HG02870 (cell line): Measurements from ENCODE around the gene CALML5.

Experiments used
- ATAC-seq: cut with Tn5 transposase; IDR thresholded peaks from one replicate; pipeline ENCODE4 v1.9.1; 2021; ENCODE audit warnings: mild to moderate bottlenecking, moderate library complexity; ENCODE audit not compliant: unreplicated experiment

CALML5 gene, protein sequence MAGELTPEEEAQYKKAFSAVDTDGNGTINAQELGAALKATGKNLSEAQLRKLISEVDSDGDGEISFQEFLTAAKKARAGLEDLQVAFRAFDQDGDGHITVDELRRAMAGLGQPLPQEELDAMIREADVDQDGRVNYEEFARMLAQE

DNA sequence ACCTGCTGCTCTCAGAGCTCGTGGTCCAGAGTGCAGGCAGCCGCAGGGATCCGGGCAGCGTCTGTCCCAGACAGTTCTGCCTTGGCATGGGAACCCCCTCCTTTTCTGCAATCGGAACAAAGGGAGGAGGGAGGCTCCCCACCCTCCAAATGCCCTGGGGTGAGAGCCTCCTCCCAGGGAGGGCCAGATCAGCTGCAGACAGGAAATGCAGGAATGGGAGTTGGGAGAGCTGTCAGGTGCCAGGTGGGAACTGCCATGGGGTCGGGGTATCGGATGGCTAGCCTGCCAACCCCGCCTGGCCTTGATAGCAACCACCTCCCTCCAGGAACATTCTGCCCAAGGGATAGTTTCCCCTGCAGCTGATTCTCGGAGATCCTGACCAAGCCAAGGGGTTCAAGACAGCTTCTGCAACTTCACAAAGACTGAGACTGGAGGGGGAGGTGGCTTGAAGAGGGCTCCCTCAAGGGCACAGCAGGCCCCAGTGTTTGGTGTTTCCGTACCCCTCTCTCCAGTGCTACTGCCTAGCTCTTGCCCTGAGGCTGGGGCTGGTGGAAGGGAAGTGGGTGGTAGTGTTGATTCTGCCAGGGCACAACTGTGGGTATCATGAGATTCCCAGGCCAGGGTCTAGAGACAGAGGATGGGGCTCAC is at the start of gene CALML5:
TSS of gene CALML5 (minus strand) at position 78 of the 648 bp plus-strand sequence. CDS start 132 bp downstream, outside the sequence.
- ATAC-seq = no peak

DNA sequence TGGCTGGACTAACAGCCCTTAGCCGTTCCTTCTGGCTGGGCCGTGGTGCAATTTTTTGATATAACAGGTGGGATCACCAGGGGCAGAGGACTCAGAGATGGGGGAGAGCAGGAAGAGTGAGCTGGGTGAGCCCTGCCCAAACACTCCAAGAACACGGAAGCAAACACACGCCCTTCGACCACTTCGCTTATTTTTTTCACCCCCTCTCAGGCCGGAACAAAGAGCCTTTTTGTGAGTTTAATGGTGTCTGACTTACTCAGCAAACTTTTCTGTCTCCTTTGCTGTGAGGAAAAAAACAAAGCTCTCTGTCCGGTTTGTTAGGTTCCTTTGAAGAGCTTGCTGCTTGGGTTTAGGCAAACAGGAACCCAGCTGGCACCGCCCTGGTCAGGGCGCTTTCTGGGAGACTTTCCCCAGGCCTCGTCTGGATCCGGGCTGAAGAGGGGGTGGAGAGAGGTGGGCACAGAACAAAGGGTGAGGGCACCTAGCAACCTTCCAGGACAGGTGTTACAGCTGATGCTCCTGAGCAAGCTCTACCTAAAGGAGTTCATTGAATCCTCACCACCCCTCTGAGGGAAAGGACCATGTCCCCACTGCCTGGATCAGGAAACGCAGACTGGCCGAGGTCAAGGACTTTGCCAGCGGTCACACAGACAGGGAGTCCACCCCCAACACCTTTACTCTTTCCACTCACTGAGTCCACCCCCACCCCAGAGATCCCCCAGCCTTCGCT is 48.7 kb upstream of the CALML5 start:
- ATAC-seq = no peak

DNA sequence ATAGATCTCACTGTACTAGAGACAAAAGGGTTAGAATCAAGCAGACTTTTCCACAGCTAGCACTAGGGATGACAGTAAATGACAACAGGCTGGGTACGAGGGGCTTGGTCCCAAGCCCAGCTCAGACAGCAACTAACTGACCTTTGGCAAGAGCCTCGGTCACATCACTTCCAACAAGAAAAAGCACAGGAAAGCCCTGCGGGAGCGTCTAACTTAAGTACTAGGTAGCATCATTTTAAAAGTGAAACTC is 48.2 kb upstream of the CALML5 start:
- no peak for ATAC-seq

DNA sequence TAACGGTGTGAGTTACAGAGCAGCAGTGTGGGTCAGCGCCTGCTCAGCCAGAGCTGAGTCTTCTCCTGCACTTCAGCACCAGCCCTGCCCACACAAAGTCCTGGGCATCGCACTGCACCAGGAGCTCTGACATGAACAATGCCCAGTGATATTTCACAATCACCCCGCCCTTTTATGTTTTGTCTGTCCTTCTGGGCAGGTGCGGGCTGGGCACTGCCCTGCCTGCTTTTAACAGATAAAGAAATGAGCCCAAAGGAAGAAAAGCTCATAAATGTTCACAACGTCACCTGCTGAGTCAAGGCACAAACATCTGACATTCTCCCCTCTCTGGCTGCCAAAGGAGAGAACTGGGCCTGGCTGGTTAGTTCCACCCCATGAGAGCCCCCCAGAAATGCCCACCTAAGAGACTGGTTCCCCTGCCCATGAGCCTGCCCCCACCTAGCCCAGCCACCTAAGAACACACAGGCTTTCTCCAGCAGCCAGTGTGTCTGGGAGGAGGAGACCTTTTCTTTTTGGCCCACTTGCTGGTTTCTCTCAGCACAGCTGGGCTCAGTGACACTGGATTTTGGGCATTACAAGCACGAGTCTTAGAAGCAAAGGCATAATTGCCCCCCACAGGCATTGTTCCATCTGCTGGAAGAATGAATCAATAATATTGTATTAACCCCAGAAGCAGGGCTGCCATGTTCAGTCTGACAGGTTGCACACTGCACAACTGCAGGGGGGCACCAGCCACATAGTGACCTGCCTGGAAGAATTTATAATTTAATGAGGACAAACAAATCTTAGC is 47.7 kb upstream of the CALML5 start:
- no peak for ATAC-seq

DNA sequence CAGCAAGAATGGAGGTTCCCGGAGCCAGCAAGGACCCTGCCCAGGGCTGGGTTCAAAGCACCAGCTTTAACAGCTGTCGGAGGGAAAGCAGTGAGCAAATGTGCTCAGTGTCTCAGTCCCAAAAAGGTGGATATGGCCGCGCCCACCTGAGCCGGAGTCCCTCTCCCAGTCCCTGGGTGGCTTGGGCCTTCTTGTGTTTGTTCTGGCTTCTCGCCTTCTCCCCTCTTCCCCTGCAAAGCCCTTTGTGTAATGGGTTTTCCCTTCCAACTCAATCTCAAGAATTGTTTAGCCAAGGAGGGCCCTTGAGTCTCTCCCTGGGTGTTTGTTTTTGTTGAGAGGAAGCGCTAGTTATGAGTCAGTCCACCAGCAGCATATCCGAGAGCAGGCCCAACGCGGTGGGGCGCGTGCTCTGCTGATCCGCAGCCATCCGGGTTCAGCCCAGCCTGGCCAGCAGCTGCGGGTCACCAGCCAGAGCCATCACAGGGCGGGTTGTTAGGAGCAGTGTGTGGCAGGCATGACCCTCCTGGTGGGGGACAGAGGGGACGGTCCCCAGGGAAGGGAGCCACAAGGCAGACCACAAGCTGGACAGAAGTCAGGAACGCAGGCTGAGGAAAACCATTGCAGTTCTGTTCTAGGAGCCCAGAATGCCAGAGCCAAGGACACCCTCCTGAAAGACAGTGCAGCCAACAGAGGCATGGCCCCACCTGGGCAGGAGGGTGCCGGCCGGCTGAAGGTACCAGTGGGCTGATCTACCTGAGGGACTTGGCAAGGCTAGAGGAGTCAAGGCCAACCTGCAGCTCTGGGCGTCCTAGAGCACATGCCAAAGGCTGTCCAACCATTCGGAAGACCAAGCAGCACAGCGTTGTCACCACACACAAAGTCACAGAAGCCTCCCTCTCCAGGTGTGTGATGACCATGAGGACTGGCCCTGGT is 46.7 kb upstream of the CALML5 start:
- no peak for ATAC-seq

DNA sequence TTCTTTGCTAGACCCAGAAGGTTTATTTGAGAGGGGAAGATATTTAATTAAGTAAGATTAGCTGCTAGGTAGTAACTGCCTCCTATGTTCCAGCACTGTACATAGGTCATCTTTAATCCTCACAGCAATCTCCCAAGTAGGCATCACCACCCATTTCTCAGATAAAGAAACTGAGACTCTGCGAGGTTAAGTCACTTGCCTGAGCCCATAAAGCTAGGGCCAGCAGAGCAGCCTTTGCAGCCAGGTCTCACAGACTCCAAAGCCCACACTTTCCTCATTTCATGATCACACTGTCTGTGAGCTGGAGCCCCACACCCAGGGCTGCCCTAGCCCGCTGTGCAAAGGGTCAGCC is 46.0 kb upstream of the CALML5 start:
- ATAC-seq = no peak

DNA sequence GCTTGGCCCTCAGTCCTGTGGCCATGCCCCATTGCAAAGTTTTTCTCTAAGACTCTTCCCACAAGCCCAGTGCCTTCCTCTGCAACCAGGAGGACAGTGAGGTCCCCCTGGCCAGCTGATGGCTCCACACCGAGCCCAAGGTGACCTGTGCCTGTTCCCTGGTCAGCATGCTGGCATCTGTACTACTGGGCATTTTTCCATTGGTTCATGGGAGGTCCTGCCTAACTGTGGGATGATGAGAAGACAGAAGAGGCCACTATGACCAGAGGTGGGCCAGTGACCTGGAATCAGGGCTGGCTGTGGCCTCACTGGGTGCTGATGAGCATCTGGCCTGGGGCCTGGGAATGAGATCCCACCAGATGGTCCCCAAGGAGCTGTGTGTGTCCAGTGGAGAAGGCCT is 45.6 kb upstream of the CALML5 start:
- no peak for ATAC-seq

DNA sequence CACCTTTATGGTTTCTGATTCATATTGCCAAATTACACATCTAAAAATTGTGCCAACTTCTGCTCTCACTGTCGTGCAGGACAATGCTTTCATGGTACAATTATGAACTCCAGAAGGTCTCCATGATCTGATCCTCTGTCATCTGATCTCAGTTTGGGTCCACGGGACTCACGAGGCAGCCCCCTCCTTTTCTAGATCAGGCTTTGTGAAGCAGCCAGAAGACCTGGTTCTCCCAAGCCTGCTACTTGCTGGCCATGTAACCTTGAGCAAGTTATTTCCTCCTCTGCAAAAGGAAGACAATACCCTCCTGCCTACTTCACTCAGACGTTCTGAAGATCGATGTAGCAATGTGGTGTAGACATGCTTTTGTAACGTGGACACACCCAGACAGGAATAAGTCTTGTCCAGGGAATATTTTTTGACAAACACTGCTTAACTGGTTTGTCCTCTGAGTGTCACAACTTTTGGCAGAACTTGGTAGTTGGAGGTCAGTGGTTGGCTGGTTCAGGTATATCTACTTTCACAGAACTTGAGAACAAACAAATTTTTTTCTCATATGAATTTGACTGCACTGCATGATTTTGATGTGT is 44.9 kb upstream of the CALML5 start:
- ATAC-seq = no peak

DNA sequence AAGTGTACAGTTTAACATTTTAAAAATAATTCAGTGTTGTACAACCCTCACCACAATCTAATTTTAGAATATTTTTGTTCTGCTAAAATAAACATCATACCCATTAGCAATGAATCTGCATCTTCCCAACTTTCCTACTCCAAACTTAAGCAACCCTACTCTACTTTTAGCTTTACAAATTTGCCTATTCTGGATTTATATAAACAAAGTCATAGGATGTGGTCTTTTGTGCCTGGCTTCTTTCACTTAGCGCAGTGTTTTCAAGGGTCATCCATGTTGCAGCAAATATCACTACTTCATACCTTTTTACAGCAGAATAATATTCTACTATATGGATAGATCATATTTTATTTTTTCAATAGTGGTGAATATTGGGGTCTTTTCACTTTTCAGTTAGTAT is 44.3 kb upstream of the CALML5 start:
- ATAC-seq = no peak

DNA sequence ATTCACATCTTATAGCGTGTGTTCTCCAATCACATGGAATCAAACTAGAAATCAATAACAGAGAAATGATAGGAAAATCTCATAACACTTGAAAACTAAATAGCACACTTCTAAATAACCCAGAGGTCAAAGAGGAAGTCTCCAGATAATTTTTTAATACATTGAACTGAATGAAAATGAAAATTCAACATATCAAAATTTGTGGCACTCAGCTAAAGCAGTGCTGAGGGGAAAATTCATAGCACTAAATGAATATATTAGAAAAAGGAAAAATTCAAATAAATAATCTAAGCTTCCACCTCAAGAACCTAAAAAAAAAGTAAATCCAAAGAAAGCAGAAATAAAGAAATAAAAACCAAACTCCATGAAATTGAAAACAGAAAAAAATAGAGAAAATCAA is 42.7 kb upstream of the CALML5 start:
- no peak for ATAC-seq

DNA sequence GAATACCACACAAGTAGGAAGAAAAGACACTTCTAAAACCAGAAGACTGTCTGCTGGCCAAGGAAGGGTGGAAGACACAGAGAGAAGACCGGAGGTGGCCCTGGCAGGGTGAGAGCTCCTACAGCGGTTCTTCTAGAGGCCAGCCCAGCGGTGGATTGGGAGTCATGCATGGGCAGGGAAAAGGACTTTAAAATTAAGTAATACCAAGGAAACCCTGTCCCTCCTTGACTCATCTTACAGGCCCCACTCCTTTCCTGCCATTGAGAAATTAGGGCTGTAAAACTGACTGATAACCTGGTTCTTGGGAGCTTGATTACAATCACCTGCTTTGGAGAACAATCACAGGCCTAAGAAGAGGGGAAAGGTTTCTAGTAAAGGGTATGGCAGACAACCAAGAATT is 41.5 kb upstream of the CALML5 start:
- ATAC-seq = no peak

DNA sequence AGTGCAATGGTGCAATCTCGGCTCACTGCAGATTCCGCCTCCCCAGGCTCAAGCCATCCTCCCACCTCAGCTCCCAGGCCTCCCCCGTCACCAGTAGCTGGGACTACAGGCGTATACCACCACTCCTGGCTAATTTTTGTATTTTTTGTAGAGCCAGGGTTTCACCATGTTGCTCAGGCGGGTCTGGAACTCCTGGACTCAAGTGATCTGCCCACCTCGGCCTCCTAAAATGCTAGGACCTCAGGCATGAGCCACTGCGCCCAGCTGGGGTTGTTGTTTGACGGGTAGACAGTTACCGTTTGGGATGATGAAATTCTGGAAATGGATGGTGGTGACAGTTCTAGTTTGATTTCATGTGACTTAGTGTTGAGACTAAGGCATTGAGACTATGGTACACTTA is 40.7 kb upstream of the CALML5 start:
- ATAC-seq = no peak

DNA sequence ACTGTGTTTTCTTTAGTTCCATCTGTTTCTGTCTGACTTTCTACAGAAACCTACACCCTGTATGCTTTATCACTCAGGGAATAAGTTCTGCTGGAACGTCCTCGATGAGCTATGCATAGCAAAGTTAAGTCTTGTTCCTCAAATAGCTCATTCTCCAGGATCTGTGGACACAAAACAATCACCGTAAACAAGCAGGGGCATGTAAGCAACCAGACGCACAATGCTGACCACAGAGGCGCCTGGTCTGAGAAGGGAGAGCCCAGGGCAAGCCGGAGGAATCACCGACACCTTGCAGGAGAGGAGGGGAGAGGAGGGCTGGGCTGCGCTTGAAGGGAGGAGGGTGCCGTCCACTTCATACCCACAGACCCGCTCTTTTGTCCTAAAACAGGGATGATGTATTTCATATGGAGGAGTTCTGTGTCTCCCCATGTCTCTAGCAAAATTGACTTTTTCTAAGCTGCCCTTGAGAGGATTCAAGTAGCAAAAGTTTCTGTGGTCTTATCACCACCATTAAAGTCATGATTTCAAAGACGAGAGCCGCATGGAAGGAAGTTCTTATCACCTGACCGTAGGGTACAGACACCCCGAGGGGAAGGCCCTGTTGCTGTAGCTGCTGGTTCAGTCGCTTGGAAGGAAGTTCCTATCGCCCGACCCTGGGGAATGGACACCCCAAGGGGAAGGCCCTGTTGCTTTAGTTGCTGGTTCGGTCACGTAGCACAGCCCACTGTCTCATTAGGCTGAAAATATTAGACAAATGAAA is 39.7 kb upstream of the CALML5 start:
- no peak for ATAC-seq

DNA sequence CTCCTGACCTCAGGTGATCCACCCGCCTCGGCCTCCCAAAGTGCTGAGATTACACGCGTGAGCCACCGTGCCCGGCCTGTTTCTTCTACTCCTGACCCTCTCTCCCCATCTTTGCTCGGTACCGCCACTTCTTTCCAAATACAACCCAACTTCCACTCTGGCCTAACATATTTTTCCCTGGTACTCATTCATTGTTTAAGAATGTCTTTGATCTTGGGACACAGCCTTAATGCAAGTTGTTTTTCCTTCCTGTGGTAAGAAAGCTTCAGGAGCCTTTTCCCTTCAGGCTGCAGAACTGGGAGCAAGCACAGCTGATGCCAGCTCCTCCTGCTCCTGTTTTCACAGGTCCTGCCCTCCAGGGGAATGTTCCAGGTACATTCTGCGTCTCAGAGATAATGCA is 39.1 kb upstream of the CALML5 start:
- ATAC-seq = no peak

DNA sequence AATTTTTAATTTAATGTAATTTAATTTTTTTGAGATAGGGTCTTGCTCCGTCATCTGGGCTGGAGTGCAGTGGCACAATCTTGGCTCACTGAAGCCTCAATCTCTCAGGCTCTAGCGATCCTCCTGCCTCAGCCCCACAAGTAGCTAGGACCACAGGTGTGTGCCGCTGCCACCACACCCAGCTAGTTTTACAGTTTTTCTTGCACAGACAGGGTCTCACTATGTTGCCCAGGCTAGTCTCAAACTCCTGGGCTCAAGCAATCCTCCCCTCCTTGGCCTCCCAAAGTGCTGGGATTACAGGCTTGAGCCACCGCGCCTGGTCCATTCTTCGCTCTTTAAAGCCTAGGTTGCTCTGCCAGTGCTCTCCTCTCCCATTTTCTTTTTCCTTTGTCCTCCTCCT is 38.3 kb upstream of the CALML5 start:
- ATAC-seq = no peak

DNA sequence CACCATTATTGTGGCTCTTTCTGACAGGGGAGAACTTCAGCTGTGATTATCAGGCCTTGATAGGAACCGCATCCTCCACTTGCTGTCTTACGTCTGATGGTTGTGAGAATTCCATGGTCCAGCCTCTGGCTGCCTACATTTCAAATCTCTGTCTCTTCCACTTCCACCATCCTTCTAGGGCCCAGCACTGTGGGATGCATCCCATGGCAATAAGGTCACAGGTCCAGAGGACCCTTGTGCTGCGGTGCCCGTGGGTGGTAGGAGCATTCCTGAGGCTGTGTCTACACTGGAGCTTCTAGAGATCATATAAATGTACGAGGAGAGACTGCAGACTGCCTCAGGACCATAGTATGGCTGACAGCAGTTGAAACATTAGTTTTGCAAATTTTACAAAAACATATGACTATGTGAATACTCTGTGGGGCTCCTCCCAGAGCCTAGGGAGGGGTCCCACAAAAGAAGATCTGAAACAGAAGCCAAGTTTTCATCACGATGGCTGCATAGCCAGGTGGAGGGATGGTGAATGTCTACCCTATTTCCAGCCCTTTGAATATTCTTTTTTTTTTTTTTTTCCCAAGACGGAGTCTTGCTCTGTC is 37.2 kb upstream of the CALML5 start:
- no peak for ATAC-seq

DNA sequence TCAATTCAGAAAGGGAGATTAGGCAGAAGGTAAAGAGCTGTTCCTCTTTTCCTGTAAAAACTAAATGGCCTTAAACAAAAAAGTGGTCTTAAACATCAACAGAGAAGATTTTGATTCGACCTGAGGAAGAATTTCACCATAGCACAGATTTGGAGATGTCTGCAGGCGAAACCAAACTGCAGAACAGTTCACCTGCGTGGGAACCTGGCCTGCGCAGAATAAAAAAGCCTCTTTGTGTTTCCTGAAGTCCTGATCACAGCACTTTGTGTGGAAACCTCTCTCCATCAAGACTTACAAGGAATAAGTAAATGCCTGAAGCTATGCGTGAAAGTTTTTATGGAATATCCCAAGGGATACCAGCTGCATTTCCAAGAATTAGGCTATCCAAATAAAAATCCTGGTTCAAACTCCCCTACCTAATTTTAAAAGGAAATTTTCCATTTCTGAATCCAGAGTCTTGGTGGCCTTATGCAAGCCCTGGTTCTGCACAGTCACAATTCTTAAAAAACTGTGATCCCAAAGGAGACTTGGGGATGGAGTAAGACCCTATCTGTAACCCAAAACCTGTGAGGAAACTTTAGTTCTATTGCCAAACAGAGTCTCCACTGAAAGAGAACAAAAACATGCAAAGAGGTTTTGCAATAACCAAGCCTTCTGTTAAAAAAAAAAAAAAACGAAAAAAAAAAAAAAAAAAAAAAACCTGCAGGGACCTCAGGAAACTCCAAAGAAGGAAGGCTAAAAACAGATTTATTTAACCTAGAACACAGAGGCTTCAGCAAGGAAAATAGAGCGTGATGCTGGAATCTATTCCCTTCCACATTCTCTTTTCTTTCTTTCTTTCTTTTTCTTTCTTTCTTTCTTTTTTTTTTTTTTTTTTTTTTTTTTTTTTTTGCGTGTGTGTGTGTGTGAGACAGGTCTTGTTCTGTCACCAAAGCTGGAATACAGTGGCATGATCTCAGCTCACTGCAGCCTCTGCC is 35.8 kb upstream of the CALML5 start:
- no peak for ATAC-seq
